Activated CD4-positive, alpha-beta memory T cell treated with anti-CD3 and anti-CD28 coated beads for 36 hours (primary cell): ENCODE results near the gene ACOX3. TPM values are rescaled to one million over a fixed set of nuclear protein-coding genes. Genes with fewer than 3 reads are reported as not detected.

Experiments used
- CTCF ChIA-PET: fragments of 350-600 bp; sonication (Branson Sonifier 250); formaldehyde crosslinking; loops from one replicate; lab custom pipeline; 2021; ENCODE audit warnings: antibody characterized with exemption, inconsistent platforms; lab: Charles Lee
- POLR2A ChIA-PET: fragments of 350-600 bp; sonication (Branson Sonifier 250); formaldehyde crosslinking; loops from one replicate; lab custom pipeline; 2021; ENCODE audit warnings: antibody characterized with exemption; lab: Charles Lee
- DNase-seq: peaks from one replicate; pipeline ENCODE4 v3.0.0-alpha.2; 2020
- H3K27ac Mint-ChIP-seq: one replicate; pipeline ENCODE4 v1.8.0; 2021; ENCODE audit warnings: mixed read lengths
- H3K27me3 Mint-ChIP-seq: one replicate; pipeline ENCODE4 v1.8.0; 2021; ENCODE audit warnings: mixed read lengths
- H3K36me3 Mint-ChIP-seq: one replicate; pipeline ENCODE4 v1.8.0; 2021; ENCODE audit warnings: mixed read lengths
- H3K4me1 Mint-ChIP-seq: one replicate; pipeline ENCODE4 v1.8.0; 2021; ENCODE audit warnings: low read depth, mixed read lengths
- H3K4me3 Mint-ChIP-seq: one replicate; pipeline ENCODE4 v1.8.0; 2021; ENCODE audit warnings: mild to moderate bottlenecking, mixed read lengths
- H3K9me3 Mint-ChIP-seq: one replicate; pipeline ENCODE4 v1.8.0; 2021; ENCODE audit warnings: mixed read lengths
- intact Hi-C: fragments of 100-400 bp; cut with micrococcal nuclease; formaldehyde crosslinking; loops from one replicate; pipeline ENCODE4 v1.15.1; 2023
- total RNA-seq, 2 experiments: library from RNA; stranded (reverse); gene quantifications; one replicate each; pipeline ENCODE4 v1.2.3, GENCODE V29; 2021

ACOX3 gene
- total RNA-seq, 2 experiments from 2014 or later = 42.3 to 45.8 TPM

DNA sequence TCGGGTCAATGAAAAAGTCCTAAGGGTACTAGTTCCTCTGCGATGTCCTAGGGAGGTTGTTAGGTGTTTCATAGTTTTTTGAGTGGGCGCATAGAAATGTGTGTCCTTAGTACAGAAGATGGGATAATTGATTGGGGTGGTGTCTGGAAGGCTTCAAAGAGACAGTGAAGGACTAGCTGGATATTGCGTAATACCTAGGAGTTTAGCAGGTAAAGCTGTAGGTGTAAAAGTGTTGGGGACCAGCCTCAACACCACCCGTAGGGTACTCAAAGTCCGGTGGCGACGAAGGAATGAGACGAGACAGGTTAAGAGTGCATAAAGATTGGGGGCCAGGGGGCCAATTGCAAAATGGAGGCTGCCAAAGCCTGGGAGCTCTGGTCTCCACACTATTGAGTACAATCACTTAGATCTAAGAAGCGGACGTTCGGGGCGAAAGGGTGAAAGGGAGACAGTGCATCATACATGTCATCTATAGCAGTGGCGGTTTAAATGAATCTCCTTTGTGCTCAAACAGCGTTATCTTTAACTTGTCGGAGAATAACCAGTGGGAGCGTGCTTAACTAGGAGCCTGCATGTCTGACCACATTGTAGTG is 1.1 kb upstream of the ACOX3 start:
- H3K9me3 Mint-ChIP-seq = no peaks in the 10 kb centered on the region
- DNase-seq = no peak
- ChIA-PET POLR2A (interaction anchor here (1.9 to 2.5 kb wide), 2 partner anchors 13 to 22 kb away, joined by 12 to 21 read pairs; no protein-coding TSS in a partner anchor), CTCF (interaction anchor here (2.5 kb wide), 1 partner anchor 13 kb away, joined by 11 read pairs; no protein-coding TSS in a partner anchor)
- H3K36me3 Mint-ChIP-seq = peaks cover 16% of the 10 kb centered on the region
- H3K4me1 Mint-ChIP-seq = peaks cover 66% of the 10 kb centered on the region
- peak overlapping the region; percentile 95 for H3K4me3 Mint-ChIP-seq
- H3K27ac Mint-ChIP-seq = peak overlapping the region; percentile 35
- intact Hi-C loops = loop anchor here (5.0 kb wide), 1 partner anchor 614 kb away; no protein-coding TSS in a partner anchor
- H3K27me3 Mint-ChIP-seq = no peaks in the 10 kb centered on the region

DNA sequence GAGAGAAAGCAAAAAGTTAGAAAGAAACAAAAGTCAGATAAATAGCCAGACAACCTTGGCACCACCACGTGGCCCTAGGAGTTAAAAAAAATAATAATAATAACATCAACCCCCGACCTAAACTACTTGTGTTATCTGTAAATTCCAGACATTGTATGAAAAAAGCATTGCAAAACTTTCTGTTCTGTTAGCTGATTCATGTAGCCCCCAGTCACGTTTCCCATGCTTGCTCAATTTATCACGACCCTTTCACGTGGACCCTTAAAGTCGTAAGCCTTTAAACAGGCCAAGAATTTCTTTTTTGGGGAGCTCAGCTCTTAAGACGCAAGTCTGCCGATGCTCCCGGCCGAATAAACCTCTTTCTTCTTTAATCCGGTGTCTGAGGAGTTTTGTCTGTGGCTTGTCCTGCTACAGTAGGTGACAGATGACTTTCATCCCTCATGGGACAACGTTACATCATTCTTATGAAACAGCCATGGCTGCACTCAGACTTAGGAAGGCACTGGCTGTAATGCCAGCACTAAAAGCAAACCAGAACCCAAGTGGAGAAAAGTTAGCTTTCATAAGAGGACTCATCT is 520 bp downstream of the ACOX3 start:
- CTCF ChIA-PET = interaction anchor here (0.7 to 2.5 kb wide), 3 partner anchors 11 to 198 kb away, joined by 3 to 11 read pairs (median 4); no protein-coding TSS in a partner anchor
- Mint-ChIP-seq H3K4me1 (peaks cover 67% of the 10 kb centered on the region), H3K27me3 (no peaks in the 10 kb centered on the region), H3K4me3 (peak overlapping the region; percentile 95), H3K9me3 (no peaks in the 10 kb centered on the region), H3K36me3 (peaks cover 5% of the 10 kb centered on the region), H3K27ac (peak overlapping the region; percentile 99)
- DNase-seq = peak; percentile 50
- POLR2A ChIA-PET = interaction anchor here (1.9 to 2.5 kb wide), 2 partner anchors 12 to 21 kb away, joined by 12 to 21 read pairs; no protein-coding TSS in a partner anchor
- intact Hi-C loops = loop anchor here (1.0 to 10.0 kb wide), 5 partner anchors 12 to 613 kb away; partner anchors contain the start of gene ABLIM2

DNA sequence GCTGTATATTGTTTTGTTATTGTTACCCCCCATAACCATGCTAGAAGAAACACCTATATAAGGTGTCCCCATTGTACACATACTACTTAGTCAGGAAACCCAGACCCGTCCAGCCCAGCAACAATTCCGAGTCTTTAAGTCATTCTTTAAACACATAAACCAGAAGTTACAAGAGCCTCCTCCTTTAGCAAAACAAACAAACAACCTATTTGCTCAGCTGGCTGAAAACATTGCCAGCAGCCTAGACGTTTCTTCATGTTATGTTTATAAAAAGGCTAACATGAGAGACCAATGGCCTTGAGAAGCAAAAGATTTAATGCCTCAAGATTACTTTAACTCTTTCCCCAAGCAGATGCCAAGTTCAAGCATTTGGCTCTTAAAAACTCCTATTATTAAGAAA is 1.4 kb downstream of the ACOX3 start:
- intact Hi-C loops = loop anchor here (10.0 kb wide), 1 partner anchor 474 kb away; no protein-coding TSS in a partner anchor
- CTCF ChIA-PET = interaction anchor here (1.0 to 2.5 kb wide), 3 partner anchors 10 to 32 kb away, joined by 3 to 11 read pairs (median 3); no protein-coding TSS in a partner anchor
- peaks cover 74% of the 10 kb centered on the region for H3K4me1 Mint-ChIP-seq
- H3K9me3 Mint-ChIP-seq = no peaks in the 10 kb centered on the region
- H3K36me3 Mint-ChIP-seq = peaks cover 8% of the 10 kb centered on the region
- no peaks in the 10 kb centered on the region for H3K27me3 Mint-ChIP-seq
- H3K27ac Mint-ChIP-seq = peak overlapping the region; percentile 99
- DNase-seq = no peak
- POLR2A ChIA-PET = interaction anchor here (1.4 to 2.5 kb wide), 2 partner anchors 11 to 20 kb away, joined by 5 to 21 read pairs; no protein-coding TSS in a partner anchor
- H3K4me3 Mint-ChIP-seq = peak overlapping the region; percentile 44

DNA sequence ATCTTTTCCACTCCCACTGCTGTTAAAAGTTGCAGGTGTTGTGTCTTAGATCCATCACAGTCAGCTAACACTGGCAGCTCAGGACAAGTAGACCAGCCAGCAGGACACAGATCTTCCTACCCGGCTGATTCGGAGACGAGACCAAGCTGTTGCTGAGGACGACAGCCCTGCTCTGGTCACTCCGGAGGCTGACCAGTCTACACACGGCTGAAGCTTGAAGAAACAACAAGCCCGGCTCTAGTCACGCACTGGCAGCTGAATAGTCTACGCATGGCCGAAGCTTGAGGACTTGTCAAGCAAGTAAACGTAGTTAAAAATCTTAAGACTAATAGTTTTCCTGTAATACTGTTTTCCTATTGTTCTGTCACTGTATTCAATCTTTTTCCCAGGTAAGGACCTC is 1.8 kb downstream of the ACOX3 start:
- intact Hi-C loops = loop anchor here (10.0 kb wide), 1 partner anchor 474 kb away; no protein-coding TSS in a partner anchor
- DNase-seq = no peak
- H3K4me1 Mint-ChIP-seq = peaks cover 72% of the 10 kb centered on the region
- H3K27ac Mint-ChIP-seq = peak overlapping the region; percentile 99
- peaks cover 5% of the 10 kb centered on the region for H3K36me3 Mint-ChIP-seq
- ChIA-PET CTCF (interaction anchor here (0.7 to 1.0 kb wide), 3 partner anchors 19 to 210 kb away, joined by 3 read pairs; no protein-coding TSS in a partner anchor), POLR2A (interaction anchor here (1.4 kb wide), 1 partner anchor 10 kb away, joined by 5 read pairs; no protein-coding TSS in a partner anchor)
- H3K27me3 Mint-ChIP-seq = no peaks in the 10 kb centered on the region
- no peaks in the 10 kb centered on the region for H3K9me3 Mint-ChIP-seq
- H3K4me3 Mint-ChIP-seq = peak overlapping the region; percentile 44

DNA sequence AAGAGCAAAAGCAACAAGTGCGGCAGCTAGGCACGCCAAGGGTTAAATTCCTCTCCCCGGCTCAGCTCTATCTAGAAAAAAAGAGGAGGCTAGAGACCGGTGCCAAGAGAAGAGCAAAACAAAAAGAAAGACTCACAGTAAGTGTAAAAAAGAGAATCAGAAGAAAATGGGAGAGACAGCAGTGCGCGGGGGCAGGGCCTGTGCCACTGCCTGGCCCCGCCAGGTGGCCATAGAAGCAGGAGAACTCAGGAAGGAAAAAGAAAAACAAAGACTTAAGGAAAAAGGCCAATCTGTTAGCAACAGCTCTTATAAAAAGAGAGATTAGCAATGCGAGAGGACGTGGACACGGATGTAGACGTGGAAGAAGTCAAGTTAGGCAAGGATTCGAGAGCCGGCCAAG is 3.2 kb downstream of the ACOX3 start:
- Mint-ChIP-seq H3K36me3 (peaks cover 5% of the 10 kb centered on the region), H3K4me3 (peak overlapping the region; percentile 8), H3K27ac (peak overlapping the region; percentile 36), H3K4me1 (peaks cover 58% of the 10 kb centered on the region), H3K27me3 (no peaks in the 10 kb centered on the region), H3K9me3 (no peaks in the 10 kb centered on the region)
- intact Hi-C loops = loop anchor here (10.0 kb wide), 1 partner anchor 472 kb away; no protein-coding TSS in a partner anchor
- POLR2A ChIA-PET = no interaction called here
- no peak for DNase-seq
- CTCF ChIA-PET = interaction anchor here (1.8 kb wide), 1 partner anchor 195 kb away, joined by 4 read pairs; no protein-coding TSS in a partner anchor

DNA sequence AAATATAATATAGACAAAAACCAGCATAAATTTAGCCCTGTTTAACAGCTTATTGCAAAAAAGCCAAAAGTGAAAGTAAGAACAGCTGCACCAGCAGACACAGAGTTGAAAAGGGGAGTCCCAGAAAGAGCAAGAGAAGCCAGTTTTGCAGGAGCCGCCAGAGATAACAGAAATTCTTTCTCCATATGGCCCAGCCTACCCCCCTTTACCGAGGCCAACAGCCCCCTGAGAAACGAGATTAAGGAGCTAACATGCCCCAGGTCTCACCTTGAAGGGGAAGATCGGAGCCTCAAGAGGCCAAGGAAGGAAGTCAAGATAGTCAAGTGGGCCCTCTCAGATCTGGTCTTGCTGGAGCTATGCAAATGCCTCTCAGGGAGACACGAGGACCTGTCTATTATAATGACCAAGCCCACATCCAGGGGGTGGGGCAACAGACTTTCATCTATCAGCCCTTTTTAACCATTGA is 4.8 kb downstream of the ACOX3 start:
- Mint-ChIP-seq H3K36me3 (peaks cover 5% of the 10 kb centered on the region), H3K4me1 (peaks cover 45% of the 10 kb centered on the region), H3K27me3 (no peaks in the 10 kb centered on the region), H3K9me3 (no peaks in the 10 kb centered on the region), H3K27ac (peak overlapping the region; percentile 93), H3K4me3 (peak overlapping the region; percentile 73)
- DNase-seq = peak; percentile 71
- intact Hi-C loops = loop anchor here (1.0 to 10.0 kb wide), 2 partner anchors 16 to 471 kb away; no protein-coding TSS in a partner anchor
- ChIA-PET CTCF (interaction anchor here (0.5 to 1.8 kb wide), 4 partner anchors 15 to 488 kb away, joined by 3 to 8 read pairs (median 4); no protein-coding TSS in a partner anchor), POLR2A (interaction anchor here (2.3 kb wide), 1 partner anchor 16 kb away, joined by 20 read pairs; no protein-coding TSS in a partner anchor)

DNA sequence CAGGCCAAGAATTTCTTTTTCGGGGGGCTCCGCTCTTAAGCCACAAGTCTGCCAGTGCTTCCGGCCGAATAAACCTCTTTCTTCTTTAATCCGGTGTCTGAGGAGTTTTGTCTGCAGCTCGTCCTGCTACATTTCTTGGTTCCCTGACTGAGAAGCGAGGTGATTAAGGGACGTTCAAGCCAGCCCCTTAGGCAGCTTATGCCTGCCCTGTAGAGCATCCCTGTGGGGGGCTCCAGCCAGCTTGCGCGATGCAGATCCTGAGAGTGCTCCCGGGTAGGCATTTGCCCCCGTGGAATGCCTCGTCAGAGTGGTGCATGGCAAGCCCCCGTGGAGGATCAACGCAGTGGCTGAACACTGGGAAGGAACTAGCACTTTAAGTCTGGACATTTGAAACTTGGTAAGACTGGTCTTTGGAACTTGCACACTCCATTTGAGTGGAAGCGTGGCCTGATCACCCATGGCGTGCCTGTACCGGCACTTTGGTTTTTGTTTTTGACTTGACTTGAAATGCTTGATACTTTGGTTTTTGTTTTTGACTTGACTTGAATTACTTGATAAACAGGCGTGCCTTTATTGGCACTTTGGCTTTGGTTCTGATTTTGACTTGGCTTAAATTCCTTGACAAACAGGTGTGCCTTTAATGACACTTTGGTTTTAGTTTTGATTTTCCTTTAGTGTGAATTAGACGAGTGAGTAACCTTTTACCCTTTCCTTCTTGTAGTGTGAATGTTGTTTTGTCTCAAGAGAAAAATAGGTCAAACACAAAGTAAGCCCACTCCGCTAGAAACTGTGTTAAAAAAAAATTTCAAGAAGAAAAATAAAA is 6.1 kb downstream of the ACOX3 start:
- Mint-ChIP-seq H3K4me1 (peaks cover 39% of the 10 kb centered on the region), H3K36me3 (peaks cover 2% of the 10 kb centered on the region), H3K4me3 (peak overlapping the region; percentile 73), H3K27ac (peak overlapping the region; percentile 61), H3K27me3 (no peaks in the 10 kb centered on the region), H3K9me3 (no peaks in the 10 kb centered on the region)
- no peak for DNase-seq
- POLR2A ChIA-PET = interaction anchor here (0.7 to 2.3 kb wide), 2 partner anchors 15 to 690 kb away, joined by 3 to 20 read pairs; no protein-coding TSS in a partner anchor
- CTCF ChIA-PET = interaction anchor here (1.0 kb wide), 1 partner anchor 15 kb away, joined by 3 read pairs; no protein-coding TSS in a partner anchor
- intact Hi-C loops = loop anchor here (1.0 to 10.0 kb wide), 2 partner anchors 15 to 470 kb away; no protein-coding TSS in a partner anchor

DNA sequence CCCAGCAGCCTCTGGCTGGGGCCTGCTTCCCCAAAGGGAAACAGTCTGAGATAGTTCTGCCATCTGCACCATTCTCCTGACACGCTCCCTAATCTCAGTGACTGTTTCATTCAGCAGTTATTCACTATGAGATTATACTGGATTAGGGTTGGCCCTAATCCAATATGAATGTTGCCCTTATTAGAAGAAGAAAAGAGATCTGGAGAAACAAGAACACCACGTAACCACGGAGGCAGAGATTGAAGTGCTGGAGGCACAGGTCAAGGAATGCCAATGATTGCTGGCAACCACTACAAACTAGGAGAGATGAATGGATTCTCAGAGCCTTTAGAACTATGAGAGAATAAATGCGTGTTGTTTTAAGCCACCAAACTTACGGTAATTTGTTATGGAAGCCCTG is 7.4 kb downstream of the ACOX3 start:
- Mint-ChIP-seq H3K36me3 (peaks cover 5% of the 10 kb centered on the region), H3K4me3 (no peak overlapping the region), H3K27me3 (no peaks in the 10 kb centered on the region), H3K9me3 (no peaks in the 10 kb centered on the region), H3K4me1 (peaks cover 37% of the 10 kb centered on the region), H3K27ac (no peak overlapping the region)
- ChIA-PET POLR2A (no interaction called here), CTCF (no interaction called here)
- intact Hi-C loops = loop anchor here (10.0 kb wide), 1 partner anchor 468 kb away; no protein-coding TSS in a partner anchor
- DNase-seq = no peak

DNA sequence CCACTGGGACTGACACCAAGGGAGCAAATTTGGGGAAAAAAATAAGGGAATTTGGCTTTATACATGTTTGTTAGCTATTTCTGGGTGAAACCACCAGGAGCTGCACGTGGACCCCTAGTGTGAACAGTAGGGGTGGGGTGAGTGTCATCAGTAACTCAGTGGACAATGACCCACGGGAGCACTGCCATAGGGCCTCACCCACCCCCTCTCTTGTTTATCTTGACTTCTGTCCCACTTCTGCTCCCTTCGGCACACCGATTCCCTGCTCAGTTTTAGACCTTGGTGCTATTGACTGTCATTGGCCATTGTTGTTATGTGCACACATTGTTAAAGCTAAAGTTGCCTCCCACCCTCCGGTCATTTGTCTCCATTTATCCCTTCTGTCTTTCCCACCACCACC is 9.0 kb downstream of the ACOX3 start:
- POLR2A ChIA-PET = no interaction called here

DNA sequence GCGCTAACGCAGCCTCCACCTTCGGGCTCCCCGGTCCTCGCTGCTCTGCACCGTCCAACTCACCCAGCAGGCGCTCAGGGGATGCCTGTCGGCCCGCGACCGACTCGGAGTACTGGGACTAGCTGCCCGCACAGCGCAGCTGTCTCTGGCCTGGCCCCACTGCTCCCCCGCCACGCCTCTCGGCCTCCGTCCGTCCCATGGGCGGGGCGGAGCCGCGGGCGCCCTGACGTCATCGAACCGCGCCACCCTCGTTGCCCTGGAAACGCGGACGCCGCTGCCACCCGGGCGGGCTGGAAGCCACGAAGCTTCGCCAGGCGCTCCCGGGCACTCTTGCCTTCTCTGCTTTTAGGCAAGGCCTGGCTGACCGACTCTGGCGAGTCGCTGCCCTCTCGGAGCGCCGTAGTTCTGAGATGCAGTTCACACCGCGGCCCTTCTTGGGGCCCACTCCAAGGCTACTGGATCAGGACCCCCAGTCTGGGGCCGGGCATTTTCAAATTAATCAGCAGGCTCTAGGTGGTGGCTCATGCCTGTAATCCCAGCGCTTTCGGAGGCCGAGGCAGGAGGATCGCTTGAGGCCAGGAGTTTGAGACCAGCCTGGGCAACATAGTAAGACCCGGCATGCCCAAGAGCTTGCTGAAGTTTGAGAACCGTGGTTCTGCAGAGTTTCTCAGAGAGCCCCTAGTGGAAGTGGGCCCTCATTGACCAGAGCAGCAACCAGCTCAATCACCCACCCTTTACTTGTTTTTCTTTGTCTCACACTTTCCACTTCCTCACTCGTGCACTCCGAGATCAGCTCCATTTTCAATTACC is 12.0 kb downstream of the ACOX3 start:
- Mint-ChIP-seq H3K36me3 (peaks cover 3% of the 10 kb centered on the region), H3K9me3 (no peaks in the 10 kb centered on the region), H3K4me3 (peak overlapping the region; percentile 97), H3K27me3 (no peaks in the 10 kb centered on the region), H3K27ac (peak overlapping the region; percentile 89), H3K4me1 (peaks cover 27% of the 10 kb centered on the region)
- DNase-seq = peak; percentile 94
- CTCF ChIA-PET = interaction anchor here (0.7 to 2.1 kb wide), 7 partner anchors 8 to 53 kb away, joined by 3 to 13 read pairs (median 3); partner anchors contain the start of genes ACOX3 and TRMT44
- intact Hi-C loops = loop anchor here (1.0 kb wide), 1 partner anchor 12 kb away; the partner anchor contains the start of genes ACOX3 and TRMT44
- POLR2A ChIA-PET = interaction anchor here (0.5 to 2.2 kb wide), 5 partner anchors 9 to 200 kb away, joined by 3 to 12 read pairs (median 5); partner anchors contain the start of genes ACOX3 and TRMT44

More for the DNA sequence above, 9.0 kb downstream of the ACOX3 start:
- intact Hi-C loops = loop anchor here (10.0 kb wide), 1 partner anchor 467 kb away; no protein-coding TSS in a partner anchor
- H3K4me3 Mint-ChIP-seq = no peak overlapping the region
- CTCF ChIA-PET = no interaction called here
- peaks cover 5% of the 10 kb centered on the region for H3K36me3 Mint-ChIP-seq
- no peak overlapping the region for H3K27ac Mint-ChIP-seq
- H3K9me3 Mint-ChIP-seq = no peaks in the 10 kb centered on the region
- H3K4me1 Mint-ChIP-seq = peaks cover 38% of the 10 kb centered on the region
- DNase-seq = no peak
- no peaks in the 10 kb centered on the region for H3K27me3 Mint-ChIP-seq
